H9 (cell line): ENCODE results near the gene AANAT. TPM values are rescaled to one million over a fixed set of nuclear protein-coding genes. Genes with fewer than 3 reads are reported as not detected.

Source experiments
- DNase-seq: peaks from one replicate; pipeline ENCODE4 v3.0.0-alpha.2; 2017
- H2AFZ ChIP-seq: one replicate; pipeline ENCODE4 v1.6.1; 2013; ENCODE audit warnings: mild to moderate bottlenecking, low read length, control low read depth, moderate library complexity
- H2AK5ac ChIP-seq: 2 replicates; pipeline ENCODE4 v1.6.1; 2013; ENCODE audit warnings: low read length, control low read depth, mixed read lengths; ENCODE audit not compliant: insufficient read length
- H2BK120ac ChIP-seq: one replicate; pipeline ENCODE4 v1.6.1; 2013; ENCODE audit warnings: low read depth, mild to moderate bottlenecking, low read length, control low read depth, inconsistent platforms; ENCODE audit not compliant: poor library complexity, severe bottlenecking
- H2BK12ac ChIP-seq: 2 replicates; pipeline ENCODE4 v1.6.1; 2013; ENCODE audit warnings: low read length, control low read depth, mixed read lengths, low read depth; ENCODE audit not compliant: insufficient read length
- H2BK15ac ChIP-seq: 2 replicates; pipeline ENCODE4 v1.6.1; 2013; ENCODE audit warnings: low read depth, low read length, control low read depth
- H2BK20ac ChIP-seq: one replicate; pipeline ENCODE4 v1.6.1; 2013; ENCODE audit warnings: low read depth, mild to moderate bottlenecking, low read length, control low read depth, inconsistent platforms; ENCODE audit not compliant: poor library complexity, severe bottlenecking
- H2BK5ac ChIP-seq: 2 replicates; pipeline ENCODE4 v1.6.1; 2013; ENCODE audit warnings: low read length, control low read depth, mixed read lengths; ENCODE audit not compliant: insufficient read length
- H3K14ac ChIP-seq: 2 replicates; pipeline ENCODE4 v1.6.1; 2013; ENCODE audit warnings: low read length, control low read depth; ENCODE audit not compliant: insufficient read depth
- H3K18ac ChIP-seq: 2 replicates; pipeline ENCODE4 v1.6.1; 2013; ENCODE audit warnings: low read depth, mild to moderate bottlenecking, mixed read lengths, low read length, control low read depth; ENCODE audit not compliant: insufficient read length
- H3K23ac ChIP-seq: 2 replicates; pipeline ENCODE4 v1.6.1; 2013; ENCODE audit warnings: low read length, control low read depth, mixed read lengths, low read depth; ENCODE audit not compliant: insufficient read length
- H3K23me2 ChIP-seq: 2 replicates; pipeline ENCODE4 v1.6.1; 2013; ENCODE audit warnings: low read depth, mild to moderate bottlenecking, mixed read lengths, low read length, control low read depth; ENCODE audit not compliant: insufficient read length, poor library complexity, severe bottlenecking
- H3K27ac ChIP-seq: 2 replicates; pipeline ENCODE4 v1.5.1; 2013; ENCODE audit warnings: low read length, control low read depth, mixed read lengths, low read depth; ENCODE audit not compliant: insufficient read length
- H3K27me3 ChIP-seq: 2 replicates; pipeline ENCODE4 v1.6.1; 2013; ENCODE audit warnings: low read length, control low read depth, inconsistent platforms; ENCODE audit not compliant: insufficient read depth
- H3K4ac ChIP-seq: 2 replicates; pipeline ENCODE4 v1.6.1; 2013; ENCODE audit warnings: low read depth, mild to moderate bottlenecking, control low read depth, inconsistent platforms, low read length, moderate library complexity
- H3K4me1 ChIP-seq: 2 replicates; pipeline ENCODE4 v1.6.1; 2013; ENCODE audit warnings: low read length, control low read depth, inconsistent platforms; ENCODE audit not compliant: insufficient read depth
- H3K4me2 ChIP-seq: 2 replicates; pipeline ENCODE4 v1.6.1; 2013; ENCODE audit warnings: low read length, control low read depth, mixed read lengths; ENCODE audit not compliant: insufficient read length, insufficient read depth
- H3K56ac ChIP-seq: 2 replicates; pipeline ENCODE4 v1.6.1; 2013; ENCODE audit warnings: low read depth, mild to moderate bottlenecking, mixed read lengths, low read length, control low read depth; ENCODE audit not compliant: insufficient read length
- H3K79me1 ChIP-seq: 2 replicates; pipeline ENCODE4 v1.6.1; 2013; ENCODE audit warnings: low read depth, mild to moderate bottlenecking, moderate library complexity, low read length, control low read depth, inconsistent platforms; ENCODE audit not compliant: insufficient read depth, poor library complexity, severe bottlenecking
- H3K79me2 ChIP-seq: 2 replicates; pipeline ENCODE4 v1.6.1; 2013; ENCODE audit warnings: low read length, control low read depth, inconsistent platforms; ENCODE audit not compliant: insufficient read depth
- H3K9ac ChIP-seq: 2 replicates; pipeline ENCODE4 v1.6.1; 2013; ENCODE audit warnings: low read length, control low read depth, mixed read lengths; ENCODE audit not compliant: insufficient read length; ENCODE audit errors: extremely low read depth
- H3K9me3 ChIP-seq: one replicate; pipeline ENCODE4 v1.6.1; 2013; ENCODE audit warnings: low read depth, low read length, inconsistent platforms; ENCODE audit not compliant: control insufficient read depth
- H3T11ph ChIP-seq: one replicate; pipeline ENCODE4 v1.6.1; 2013; ENCODE audit warnings: mild to moderate bottlenecking, low read length, control low read depth, inconsistent platforms
- H4K20me1 ChIP-seq: one replicate; pipeline ENCODE4 v1.6.1; 2013; ENCODE audit not compliant: control insufficient read depth, insufficient read length, insufficient read depth
- H4K5ac ChIP-seq: 2 replicates; pipeline ENCODE4 v1.6.1; 2013; ENCODE audit warnings: low read depth, mild to moderate bottlenecking, mixed read lengths, low read length, control low read depth; ENCODE audit not compliant: insufficient read length
- H4K8ac ChIP-seq: replicated peaks from 2 replicates; pipeline ENCODE4 v1.6.1; 2013; ENCODE audit warnings: low read length, control low read depth, mixed read lengths, low read depth; ENCODE audit not compliant: insufficient read length
- H4K91ac ChIP-seq: 2 replicates; pipeline ENCODE4 v1.6.1; 2013; ENCODE audit warnings: low read depth, mild to moderate bottlenecking, moderate library complexity, mixed read lengths, low read length, control low read depth; ENCODE audit not compliant: insufficient read length
- H3K27ac Mint-ChIP-seq, 3 experiments: 2 replicates in 2 of 3; 3 replicates in 1 of 3; pipeline ENCODE4 v1.8.0; 2020 to 2021; ENCODE audit warnings: mixed read lengths in 3 of 3, mild to moderate bottlenecking in 1 of 3, moderate library complexity in 1 of 3
- H3K27me3 Mint-ChIP-seq: 2 replicates; pipeline ENCODE4 v1.8.0; 2021; ENCODE audit warnings: low read depth, mild to moderate bottlenecking, moderate library complexity, mixed read lengths
- H3K36me3 Mint-ChIP-seq, 3 experiments: 2 replicates in 2 of 3; 3 replicates in 1 of 3; pipeline ENCODE4 v1.8.0; 2020 to 2021; ENCODE audit warnings: low read depth in 3 of 3, mixed read lengths in 3 of 3; ENCODE audit not compliant: insufficient read depth in 1 of 3
- H3K4me1 Mint-ChIP-seq, 2 experiments: 2 replicates each; pipeline ENCODE4 v1.8.0; 2020; ENCODE audit warnings: mixed read lengths in 2 of 2
- H3K4me3 Mint-ChIP-seq, 2 experiments: 2 replicates in 1 of 2; 3 replicates in 1 of 2; pipeline ENCODE4 v1.8.0; 2020 to 2021; ENCODE audit warnings: mild to moderate bottlenecking in 2 of 2, mixed read lengths in 2 of 2, moderate library complexity in 1 of 2
- H3K9me3 Mint-ChIP-seq, 2 experiments: 2 replicates in 1 of 2; 3 replicates in 1 of 2; pipeline ENCODE4 v1.8.0; 2020; ENCODE audit warnings: mild to moderate bottlenecking in 2 of 2, mixed read lengths in 2 of 2, moderate library complexity in 1 of 2
- CTCF ChIP-seq: fragments of 200-600 bp; sonication (generic); conservative IDR thresholded peaks from 3 replicates; pipeline ENCODE4 v1.8.0; 2021; ENCODE audit warnings: antibody characterized with exemption, mild to moderate bottlenecking
- WGBS: extraction: QIAGEN DNeasy Blood & Tissue Kit; methylation state at CpG from one replicate; pipeline ENCODE4 v1.1.7; 2013; ENCODE audit warnings: missing lambda C conversion rate, low lambda C conversion rate, mixed read lengths; ENCODE audit not compliant: insufficient read length; ENCODE audit errors: extremely low coverage; 5-methylcytosine and 5-hydroxymethylcytosine counted together
- total RNA-seq: library from RNA; stranded (reverse); gene quantifications from 2 replicates; pipeline ENCODE4 v1.2.1, GENCODE V29; 2021

AANAT gene
- total RNA-seq, 1 experiment from 2014 or later: 0.55 TPM

- H3K4me1 ChIP-seq: no peaks in the 10 kb centered on the region
- no peak overlapping the region for H2BK120ac ChIP-seq
- Mint-ChIP-seq H3K4me1 (peaks cover 0 to 3% of the 10 kb centered on the region in 2 experiments; a peak in 1 of 4 replicates), H3K4me3 (no peak overlapping the region), H3K9me3 (no peaks in the 10 kb centered on the region; a peak in 1 of 5 replicates), H3K36me3 (peaks cover 4 to 27% (median 5%) of the 10 kb centered on the region in 3 experiments; a peak in 5 of 7 replicates), H3K27me3 (no peaks in the 10 kb centered on the region), H3K27ac (no peak overlapping the region)
- H3K4ac ChIP-seq: no peak overlapping the region
- H3K4me2 ChIP-seq: no peak overlapping the region
- no peak overlapping the region for H4K5ac ChIP-seq
- H3K56ac ChIP-seq: no peak overlapping the region
- H4K91ac ChIP-seq: no peak overlapping the region
- no peak overlapping the region for H3K23ac ChIP-seq
- no peak overlapping the region for H3K27ac ChIP-seq
- no peak overlapping the region for H4K8ac ChIP-seq
- no peak overlapping the region for H2AFZ ChIP-seq
- no peak overlapping the region for H2BK15ac ChIP-seq
- no peaks in the 10 kb centered on the region for H4K20me1 ChIP-seq
- no peak overlapping the region; the same call in 1 of the 2 replicates for H3K14ac ChIP-seq
- no peaks in the 10 kb centered on the region for H3K79me2 ChIP-seq
- no peaks in the 10 kb centered on the region for H3K23me2 ChIP-seq
- H2BK12ac ChIP-seq: no peak overlapping the region
- H3T11ph ChIP-seq: no peak overlapping the region
- H2AK5ac ChIP-seq: no peak overlapping the region
- TF ChIP-seq CTCF: no peak
- no peak overlapping the region for H2BK5ac ChIP-seq
- H2BK20ac ChIP-seq: no peak overlapping the region
- H3K9ac ChIP-seq: no peak overlapping the region
- no CpG with 5 or more reads among the region's 11 CpGs for WGBS
- no peak overlapping the region for H3K18ac ChIP-seq
- no peaks in the 10 kb centered on the region for H3K27me3 ChIP-seq
- DNase-seq: no peak
- H3K9me3 ChIP-seq: no peaks in the 10 kb centered on the region
- H3K79me1 ChIP-seq: no peaks in the 10 kb centered on the region
Measured at GRCh38 chr17:76472726-76473125, 5.3 kb downstream of the AANAT start.
